C4-2B (cell line): ENCODE data around the gene HOXA2.

Source experiments
- H3K27ac ChIP-seq: fragments of 450-650 bp; 2 replicates; pipeline ENCODE4 v1.5.1; 2017
- ZFX ChIP-seq: fragments of 450-650 bp; IDR thresholded peaks from 2 replicates; pipeline ENCODE4 v1.6.1; 2017
- TF ChIP-seq, protein P1 (sequence below): fragments of 450-650 bp; conservative IDR thresholded peaks from 2 replicates; pipeline ENCODE4 v1.5.1; 2017; ENCODE audit warnings: mild to moderate bottlenecking

HOXA2 gene

GRCh38 chr7:27102581-27103442, at the start of gene HOXA2:
Gene HOXA2, minus strand, starts transcription at chr7:27102683. Its CDS starts 183 bp downstream, at chr7:27102500.
- H3K27ac ChIP-seq, result no peak within 1 kb of the TSS
- no peak for TF ChIP-seq ZFX

- TF ChIP-seq, protein P1, sequence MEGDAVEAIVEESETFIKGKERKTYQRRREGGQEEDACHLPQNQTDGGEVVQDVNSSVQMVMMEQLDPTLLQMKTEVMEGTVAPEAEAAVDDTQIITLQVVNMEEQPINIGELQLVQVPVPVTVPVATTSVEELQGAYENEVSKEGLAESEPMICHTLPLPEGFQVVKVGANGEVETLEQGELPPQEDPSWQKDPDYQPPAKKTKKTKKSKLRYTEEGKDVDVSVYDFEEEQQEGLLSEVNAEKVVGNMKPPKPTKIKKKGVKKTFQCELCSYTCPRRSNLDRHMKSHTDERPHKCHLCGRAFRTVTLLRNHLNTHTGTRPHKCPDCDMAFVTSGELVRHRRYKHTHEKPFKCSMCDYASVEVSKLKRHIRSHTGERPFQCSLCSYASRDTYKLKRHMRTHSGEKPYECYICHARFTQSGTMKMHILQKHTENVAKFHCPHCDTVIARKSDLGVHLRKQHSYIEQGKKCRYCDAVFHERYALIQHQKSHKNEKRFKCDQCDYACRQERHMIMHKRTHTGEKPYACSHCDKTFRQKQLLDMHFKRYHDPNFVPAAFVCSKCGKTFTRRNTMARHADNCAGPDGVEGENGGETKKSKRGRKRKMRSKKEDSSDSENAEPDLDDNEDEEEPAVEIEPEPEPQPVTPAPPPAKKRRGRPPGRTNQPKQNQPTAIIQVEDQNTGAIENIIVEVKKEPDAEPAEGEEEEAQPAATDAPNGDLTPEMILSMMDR, result no peak
- TF ChIP-seq ZFX, result no peak
Measured at GRCh38 chr7:27151341-27151930, 49.0 kb upstream of the HOXA2 start.

DNA sequence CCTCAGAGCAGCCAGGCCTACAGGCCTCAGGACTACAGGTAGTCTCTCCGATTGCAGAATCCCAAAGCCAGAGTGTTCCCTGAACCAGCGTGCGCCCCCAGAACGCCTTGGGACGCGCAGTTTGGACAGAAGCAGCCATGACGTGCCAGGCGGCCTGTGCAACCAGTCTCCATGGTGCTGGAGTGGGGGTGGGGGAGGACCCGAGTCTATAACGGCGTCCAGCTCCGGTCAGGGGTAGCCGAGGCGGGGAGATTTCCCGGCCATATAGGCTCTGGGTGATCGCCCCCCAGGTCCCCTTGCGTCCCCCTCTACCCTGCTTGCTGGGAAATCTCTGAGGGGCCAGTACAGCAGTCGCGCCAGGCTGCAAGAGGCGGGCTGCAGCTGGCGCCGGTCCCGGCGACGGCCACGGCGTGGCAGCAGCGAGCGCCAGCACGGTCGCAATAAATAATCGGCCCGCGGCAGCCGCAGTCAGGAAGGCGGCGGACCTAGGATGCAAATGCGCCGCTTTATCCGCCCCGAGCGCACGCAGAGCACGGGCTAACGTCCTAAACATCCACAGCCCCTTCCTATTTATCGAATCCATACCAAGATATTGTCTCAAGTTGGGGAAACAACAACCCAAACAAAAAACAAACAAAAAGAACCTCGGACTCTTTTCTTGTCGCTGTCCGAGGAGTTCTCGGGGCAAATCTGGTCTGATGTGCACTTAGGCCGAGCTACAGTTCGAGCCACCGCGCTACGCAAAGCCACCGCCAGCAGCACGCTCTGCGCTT, 48.3 kb upstream of the HOXA2 start:
- H3K27ac ChIP-seq, result peak overlapping the region; percentile 77
- peak; percentile 84; the same call in 1 of the 2 replicates for TF ChIP-seq ZFX
- TF ChIP-seq, protein P1, result peak; percentile 92

More at GRCh38 chr7:27151341-27151930, 49.0 kb upstream of the HOXA2 start:
- H3K27ac ChIP-seq, result peak overlapping the region; percentile 77; the same call in 1 of the 2 replicates

DNA sequence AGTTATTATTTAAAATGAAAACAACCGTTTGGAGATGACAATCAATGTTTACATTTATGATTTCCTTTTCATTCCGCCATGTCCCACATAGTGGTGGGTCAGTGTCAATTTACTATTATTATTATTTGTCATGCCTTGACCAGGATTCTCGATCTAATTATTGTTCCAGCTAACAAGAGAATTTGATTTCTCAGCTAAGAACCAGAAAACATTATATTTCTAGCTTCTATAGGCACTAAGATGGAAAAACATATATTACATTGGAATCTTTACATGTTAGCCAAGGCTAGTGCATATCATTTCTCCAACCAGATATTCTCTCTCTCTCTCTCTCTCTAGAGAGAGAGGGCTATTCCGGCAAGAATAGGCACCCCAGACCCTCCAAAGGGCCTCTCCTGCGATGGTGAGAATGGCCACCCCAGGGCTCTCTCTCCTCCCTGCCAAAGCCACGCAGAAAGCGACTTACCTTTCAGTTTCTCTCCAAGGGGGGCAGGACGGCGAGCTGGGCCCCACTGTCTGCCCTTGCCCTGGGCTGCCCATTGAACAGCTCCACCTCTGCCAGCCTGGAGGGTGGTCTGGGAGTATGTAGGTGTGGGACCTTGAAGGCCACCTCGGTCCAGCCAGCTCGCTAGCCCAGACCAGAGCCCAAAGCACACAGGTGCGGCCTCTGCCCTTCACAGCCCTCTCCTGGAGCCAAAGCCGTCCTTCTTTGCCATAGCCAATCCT, 47.5 kb upstream of the HOXA2 start:
- peak overlapping the region; percentile 77 for H3K27ac ChIP-seq
- TF ChIP-seq ZFX, result no peak
- TF ChIP-seq, protein P1, result no peak

GRCh38 chr7:27148756-27149641, 46.5 kb upstream of the HOXA2 start:
- peak overlapping the region; percentile 47 for H3K27ac ChIP-seq
- TF ChIP-seq ZFX, result no peak
- TF ChIP-seq, protein P1, result no peak

DNA sequence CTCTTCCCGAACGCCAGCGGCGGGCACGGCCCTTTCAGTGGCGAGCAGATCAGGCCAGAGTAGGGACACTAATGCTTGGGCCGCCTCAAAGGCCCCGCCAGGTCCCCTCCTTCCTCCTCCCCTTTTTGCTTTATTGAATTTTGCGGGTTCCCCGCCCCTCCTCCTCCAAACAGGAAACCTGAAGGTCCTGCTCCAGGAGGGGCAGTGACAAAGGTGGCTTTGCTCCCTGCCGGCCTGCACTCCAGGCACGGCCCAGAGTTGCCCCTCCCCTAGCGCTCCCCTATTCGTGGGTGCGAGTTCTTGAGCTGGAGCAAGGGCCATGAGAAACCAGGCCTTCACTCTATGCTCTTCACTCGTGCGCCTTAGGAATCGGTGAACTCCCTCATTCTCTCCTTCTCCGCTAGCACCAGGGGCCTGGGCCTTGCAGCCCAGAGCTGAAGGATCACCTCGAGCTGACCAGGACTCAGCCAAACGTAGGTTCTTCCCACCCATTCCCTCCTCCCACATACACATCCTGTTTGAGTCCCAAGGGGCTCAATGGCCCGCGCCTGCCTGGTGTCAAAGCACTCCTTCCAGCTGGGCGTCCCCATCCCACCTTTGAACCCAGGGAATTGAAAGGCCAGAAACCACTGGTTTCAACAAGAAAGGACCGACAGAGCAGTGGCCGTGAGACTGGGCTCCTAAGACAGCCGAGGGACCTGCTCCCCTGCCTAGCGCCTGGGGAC, 45.7 kb upstream of the HOXA2 start:
- no peak for TF ChIP-seq ZFX
- TF ChIP-seq, protein P1, result no peak
- H3K27ac ChIP-seq, result peak overlapping the region; percentile 47
